MCF 10A (cell line): ENCODE measurements around the gene EXD3. TPM values are rescaled to one million over a fixed set of nuclear protein-coding genes. Genes with fewer than 3 reads are reported as not detected.

Experiments used
- BruUV-seq: library from RNA; stranded (reverse); fragments of 400-500 nt; replicated peaks from 2 replicates; lab custom pipeline; 2021; lab: Mats Ljungman, UMichigan
- CTCF ChIA-PET: fragments of 300-600 bp; sonication (Branson Sonifier 250); formaldehyde crosslinking; extraction: SDS; loops from one replicate; lab custom pipeline; 2021; ENCODE audit warnings: antibody characterized with exemption, inconsistent platforms; lab: Yijun Ruan, JAX
- POLR2A ChIA-PET: fragments of 300-600, 350-650 bp; sonication (Branson Sonifier 250); formaldehyde crosslinking; extraction: SDS; loops from one replicate; lab custom pipeline; 2020; ENCODE audit warnings: antibody characterized with exemption, inconsistent platforms; lab: Yijun Ruan, JAX
- DNase-seq: peaks from one replicate; pipeline ENCODE4 v3.0.0-alpha.2; 2018; ENCODE audit not compliant: unreplicated experiment
- H3K27ac Mint-ChIP-seq: one replicate; pipeline ENCODE4 v1.8.0; 2022; ENCODE audit warnings: mild to moderate bottlenecking, low read depth, mixed read lengths; ENCODE audit not compliant: unreplicated experiment
- H3K27me3 Mint-ChIP-seq: one replicate; pipeline ENCODE4 v1.8.0; 2022; ENCODE audit warnings: mixed read lengths; ENCODE audit not compliant: insufficient read depth, unreplicated experiment
- H3K36me3 Mint-ChIP-seq: one replicate; pipeline ENCODE4 v1.8.0; 2022; ENCODE audit warnings: mild to moderate bottlenecking, moderate library complexity, mixed read lengths; ENCODE audit not compliant: insufficient read depth, unreplicated experiment
- H3K4me1 Mint-ChIP-seq: one replicate; pipeline ENCODE4 v1.8.0; 2022; ENCODE audit warnings: mixed read lengths; ENCODE audit not compliant: insufficient read depth, unreplicated experiment
- H3K4me3 Mint-ChIP-seq: one replicate; pipeline ENCODE4 v1.8.0; 2022; ENCODE audit warnings: mild to moderate bottlenecking, moderate library complexity, mixed read lengths; ENCODE audit not compliant: unreplicated experiment
- H3K9me3 Mint-ChIP-seq: one replicate; pipeline ENCODE4 v1.8.0; 2022; ENCODE audit warnings: mixed read lengths; ENCODE audit not compliant: unreplicated experiment
- intact Hi-C: fragments of 100-400 bp; cut with micrococcal nuclease; formaldehyde crosslinking; loops from 2 replicates; pipeline ENCODE4 v1.14.1; 2022
- total RNA-seq: library from RNA; stranded (reverse); gene quantifications from 2 replicates; pipeline ENCODE4 v1.2.3, GENCODE V29; 2022
- TF ChIP-seq, protein P1 (sequence below): fragments of 200-600 bp; IDR thresholded peaks from one replicate; pipeline ENCODE4 v1.8.0; 2022; ENCODE audit warnings: antibody characterized with exemption, mild to moderate bottlenecking; ENCODE audit not compliant: unreplicated experiment

Gene EXD3
- total RNA-seq, 1 experiment from 2014 or later, result 17.1 TPM

DNA sequence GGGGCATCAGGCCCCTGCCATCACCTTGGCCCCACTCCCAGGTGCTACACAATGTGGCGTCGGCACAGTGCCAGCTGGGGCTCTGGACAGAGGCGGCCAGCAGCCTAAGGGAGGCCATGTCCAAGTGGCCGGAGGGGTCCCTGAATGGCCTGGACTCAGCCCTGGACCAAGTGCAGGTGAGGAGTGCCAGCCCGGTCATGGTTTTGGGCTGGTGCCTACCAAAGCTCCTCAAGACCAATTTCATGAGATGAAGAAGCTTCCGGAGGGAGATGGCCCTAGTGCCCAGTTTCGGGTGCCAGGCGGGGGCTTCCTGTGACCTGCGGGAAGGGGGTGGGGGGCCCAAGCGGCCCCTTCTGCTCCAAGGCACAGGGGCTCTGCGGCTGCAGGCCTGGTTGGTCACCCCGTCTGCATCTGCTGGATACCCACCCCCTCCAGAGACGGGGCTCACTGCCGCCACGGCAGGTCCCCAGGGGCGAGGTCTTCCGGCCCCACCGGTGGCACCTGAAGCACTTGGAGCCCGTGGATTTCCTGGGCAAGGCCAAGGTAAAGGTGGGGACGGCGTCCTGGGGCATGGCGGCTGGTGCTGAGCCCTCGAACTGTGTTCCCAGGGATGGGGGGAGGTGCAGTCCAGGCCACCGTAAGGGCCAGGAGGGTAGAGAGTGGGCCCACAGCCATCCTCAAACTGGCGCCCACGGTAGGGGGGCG lies 6.0 kb upstream of the EXD3 start:
- no peaks in the 10 kb centered on the region for H3K36me3 Mint-ChIP-seq
- POLR2A ChIA-PET, result interaction anchor here (1.0 to 1.1 kb wide), 2 partner anchors 16 to 17 kb away, joined by 3 to 5 read pairs; no protein-coding TSS in a partner anchor
- intact Hi-C loops, result no loop called here
- H3K4me1 Mint-ChIP-seq, result peaks cover 9% of the 10 kb centered on the region
- no TSS peak for BruUV-seq
- H3K27ac Mint-ChIP-seq, result no peak overlapping the region
- no peak for DNase-seq
- no peak overlapping the region for H3K4me3 Mint-ChIP-seq
- CTCF ChIA-PET, result interaction anchor here (0.6 kb wide), 2 partner anchors 15 to 55 kb away, joined by 3 to 4 read pairs; no protein-coding TSS in a partner anchor
- H3K27me3 Mint-ChIP-seq, result no peaks in the 10 kb centered on the region
- TF ChIP-seq, protein P1, sequence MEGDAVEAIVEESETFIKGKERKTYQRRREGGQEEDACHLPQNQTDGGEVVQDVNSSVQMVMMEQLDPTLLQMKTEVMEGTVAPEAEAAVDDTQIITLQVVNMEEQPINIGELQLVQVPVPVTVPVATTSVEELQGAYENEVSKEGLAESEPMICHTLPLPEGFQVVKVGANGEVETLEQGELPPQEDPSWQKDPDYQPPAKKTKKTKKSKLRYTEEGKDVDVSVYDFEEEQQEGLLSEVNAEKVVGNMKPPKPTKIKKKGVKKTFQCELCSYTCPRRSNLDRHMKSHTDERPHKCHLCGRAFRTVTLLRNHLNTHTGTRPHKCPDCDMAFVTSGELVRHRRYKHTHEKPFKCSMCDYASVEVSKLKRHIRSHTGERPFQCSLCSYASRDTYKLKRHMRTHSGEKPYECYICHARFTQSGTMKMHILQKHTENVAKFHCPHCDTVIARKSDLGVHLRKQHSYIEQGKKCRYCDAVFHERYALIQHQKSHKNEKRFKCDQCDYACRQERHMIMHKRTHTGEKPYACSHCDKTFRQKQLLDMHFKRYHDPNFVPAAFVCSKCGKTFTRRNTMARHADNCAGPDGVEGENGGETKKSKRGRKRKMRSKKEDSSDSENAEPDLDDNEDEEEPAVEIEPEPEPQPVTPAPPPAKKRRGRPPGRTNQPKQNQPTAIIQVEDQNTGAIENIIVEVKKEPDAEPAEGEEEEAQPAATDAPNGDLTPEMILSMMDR, result no peak
- no peaks in the 10 kb centered on the region for H3K9me3 Mint-ChIP-seq

DNA sequence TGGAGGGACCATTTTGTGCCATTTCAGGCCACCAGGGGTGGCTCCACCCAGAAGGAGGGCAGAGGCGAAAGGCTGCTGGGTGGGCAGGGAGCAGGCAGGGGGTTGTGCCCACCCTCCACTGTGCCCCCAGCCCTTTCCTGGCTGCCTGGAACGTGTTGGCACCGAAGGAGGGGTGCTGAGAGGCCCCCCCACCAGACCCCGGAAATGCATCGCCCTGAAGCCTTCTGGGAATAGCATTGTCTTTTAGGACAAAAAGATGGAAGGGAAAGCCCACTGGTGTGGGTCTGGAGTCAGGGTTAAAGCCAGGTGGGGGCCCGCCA lies 5.3 kb upstream of the EXD3 start:
- Mint-ChIP-seq H3K36me3 (no peaks in the 10 kb centered on the region), H3K27me3 (no peaks in the 10 kb centered on the region), H3K4me1 (peaks cover 9% of the 10 kb centered on the region), H3K9me3 (no peaks in the 10 kb centered on the region), H3K4me3 (no peak overlapping the region), H3K27ac (no peak overlapping the region)
- TF ChIP-seq, protein P1, result no peak
- DNase-seq, result no peak
- intact Hi-C loops, result no loop called here
- ChIA-PET POLR2A (interaction anchor here (1.1 kb wide), 1 partner anchor 17 kb away, joined by 5 read pairs; no protein-coding TSS in a partner anchor), CTCF (no interaction called here)
- BruUV-seq, result no TSS peak

DNA sequence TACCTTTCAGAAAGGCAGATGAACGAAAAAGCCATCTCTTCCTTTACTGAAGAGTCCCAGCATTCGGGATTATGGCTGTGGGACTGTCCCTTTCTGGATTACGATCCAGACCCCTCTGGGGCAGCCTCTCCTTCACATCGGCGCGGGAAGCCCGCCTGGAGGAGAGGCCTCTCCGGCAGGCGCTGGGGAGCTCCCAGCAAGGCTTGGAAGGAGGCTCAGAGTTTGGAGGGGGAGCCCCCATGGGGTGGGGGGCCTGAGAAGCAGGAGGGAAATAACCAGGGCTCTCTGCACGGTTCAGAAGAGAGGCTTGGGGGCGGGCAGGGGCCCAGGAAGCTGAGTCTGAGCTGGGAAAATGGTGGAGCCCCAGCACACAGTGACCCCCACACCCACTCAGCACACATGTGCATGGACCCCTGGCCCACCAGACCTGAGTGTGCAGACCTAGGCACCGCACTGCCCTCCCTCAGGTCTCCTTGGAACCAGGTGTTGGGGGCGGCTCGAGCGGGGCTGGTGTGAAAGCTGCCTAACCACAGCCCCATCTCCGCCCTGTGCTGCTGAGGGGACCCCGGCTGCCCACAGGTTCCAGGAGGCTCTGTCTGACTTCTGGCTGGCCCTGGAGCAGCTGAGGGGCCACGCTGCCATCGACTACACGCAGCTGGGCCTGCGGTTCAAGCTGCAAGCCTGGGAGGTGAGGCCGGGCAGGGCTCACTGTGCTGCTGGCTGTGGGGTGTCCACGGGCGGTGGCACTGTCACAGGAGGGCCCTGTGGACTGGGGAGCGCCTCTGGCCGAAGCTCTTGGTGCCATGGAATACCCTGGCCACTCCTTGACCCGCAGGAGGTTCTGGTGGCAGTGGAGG lies 4.7 kb upstream of the EXD3 start:
- H3K9me3 Mint-ChIP-seq, result no peaks in the 10 kb centered on the region
- H3K27ac Mint-ChIP-seq, result no peak overlapping the region
- no peak for DNase-seq
- POLR2A ChIA-PET, result interaction anchor here (0.9 to 1.1 kb wide), 2 partner anchors 15 to 18 kb away, joined by 3 to 5 read pairs; no protein-coding TSS in a partner anchor
- H3K4me3 Mint-ChIP-seq, result no peak overlapping the region
- peaks cover 9% of the 10 kb centered on the region for H3K4me1 Mint-ChIP-seq
- TF ChIP-seq, protein P1, result no peak
- no peaks in the 10 kb centered on the region for H3K36me3 Mint-ChIP-seq
- H3K27me3 Mint-ChIP-seq, result no peaks in the 10 kb centered on the region
- no TSS peak for BruUV-seq
- intact Hi-C loops, result no loop called here
- CTCF ChIA-PET, result no interaction called here

DNA sequence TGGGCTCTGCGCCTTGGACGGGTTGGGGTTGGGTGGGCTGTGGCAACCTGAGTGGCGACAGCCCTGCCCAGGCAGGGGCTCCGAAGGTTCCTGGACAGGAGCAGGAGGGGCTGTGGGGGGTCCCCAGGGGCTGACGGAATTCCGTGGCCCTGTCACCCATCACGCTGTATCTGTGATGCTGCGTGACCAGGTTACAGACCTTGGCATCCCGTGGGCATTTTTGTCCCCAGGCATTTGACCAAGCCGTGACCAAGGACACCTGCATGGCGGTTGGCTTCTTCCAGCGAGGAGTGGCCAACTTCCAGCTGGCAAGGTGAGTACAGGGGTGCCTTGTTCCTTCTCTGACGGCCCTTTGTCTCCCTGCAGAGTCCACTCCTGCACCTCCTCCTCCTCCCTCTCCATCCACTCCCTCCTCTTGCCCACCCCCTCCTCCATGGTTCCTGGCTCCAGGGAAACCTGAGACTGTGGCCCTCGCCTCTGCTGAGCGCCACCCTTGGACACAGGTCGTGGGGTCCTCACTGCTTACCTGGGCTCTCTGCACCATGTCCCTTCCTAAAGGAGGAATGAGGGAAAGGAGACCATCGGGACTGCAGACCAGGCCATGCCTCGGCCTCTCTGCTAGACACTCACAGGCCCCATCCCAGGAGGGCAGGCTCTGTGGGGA lies 3.2 kb upstream of the EXD3 start:
- H3K36me3 Mint-ChIP-seq, result no peaks in the 10 kb centered on the region
- DNase-seq, result no peak
- H3K27me3 Mint-ChIP-seq, result no peaks in the 10 kb centered on the region
- H3K4me3 Mint-ChIP-seq, result no peak overlapping the region
- intact Hi-C loops, result no loop called here
- no peak overlapping the region for H3K27ac Mint-ChIP-seq
- H3K4me1 Mint-ChIP-seq, result peaks cover 9% of the 10 kb centered on the region
- H3K9me3 Mint-ChIP-seq, result no peaks in the 10 kb centered on the region
- no TSS peak for BruUV-seq
- ChIA-PET POLR2A (interaction anchor here (1.3 to 4.3 kb wide), 4 partner anchors 10 to 149 kb away, joined by 3 to 62 read pairs (median 10); partner anchors contain the start of genes ENTPD8 and TOR4A), CTCF (interaction anchor here (1.0 kb wide), 1 partner anchor 18 kb away, joined by 5 read pairs; no protein-coding TSS in a partner anchor)
- TF ChIP-seq, protein P1, result no peak
